HEK293 (cell line): Measurements from ENCODE around the gene NLRX1.
"Not testable (repeated sequence)": the region's sequence is repeated elsewhere in the genome, so short reads cannot be mapped to it uniquely, and the experiment has no call there.

ENCODE experiments used
- CTCF ChIA-PET: fragments of 350-600 bp; formaldehyde crosslinking; extraction: SDS; loops from one replicate; lab custom pipeline; 2021; ENCODE audit warnings: antibody characterized with exemption; lab: Yijun Ruan, JAX
- POLR2A ChIA-PET: fragments of 300-600 bp; formaldehyde crosslinking; extraction: SDS; loops from one replicate; lab custom pipeline; 2020; ENCODE audit warnings: antibody characterized with exemption, inconsistent platforms; lab: Yijun Ruan, JAX
- H3K27ac ChIP-seq: fragments of 200-500 bp; sonication (Bioruptor generic); 2 replicates; pipeline ENCODE4 v1.5.1; 2014; ENCODE audit warnings: low read depth, low read length, control low read depth, inconsistent platforms; ENCODE audit errors: extremely low read depth
- H3K36me3 ChIP-seq, 2 experiments: fragments of 200-500 bp in 1 of 2; sonication (Bioruptor generic) in 1 of 2; 1 replicate in 1 of 2; 2 replicates in 1 of 2; pipeline ENCODE4 v1.5.1; 2014 to 2017; ENCODE audit warnings: inconsistent platforms in 2 of 2, low read length in 2 of 2; ENCODE audit not compliant: control insufficient read depth in 2 of 2, insufficient read depth in 1 of 2
- H3K4me1 ChIP-seq: fragments of 200-500 bp; sonication (Bioruptor generic); 2 replicates; pipeline ENCODE4 v1.5.1; 2014; ENCODE audit warnings: mild to moderate bottlenecking, low read length, inconsistent platforms; ENCODE audit not compliant: control insufficient read depth, insufficient read depth
- H3K4me3 ChIP-seq: 2 replicates; pipeline ENCODE4 v1.5.1; 2011; ENCODE audit warnings: low read depth, mild to moderate bottlenecking, control low read depth, low read length, moderate library complexity
- H3K9me3 ChIP-seq: fragments of 200-500 bp; sonication (Bioruptor generic); 2 replicates; pipeline ENCODE4 v1.5.1; 2014; ENCODE audit warnings: low read depth, low read length, inconsistent platforms; ENCODE audit not compliant: control insufficient read depth, insufficient read depth
- BCL11B ChIP-seq: fragments of 450-650 bp; formaldehyde crosslinking; IDR thresholded peaks from 2 replicates; pipeline ENCODE4 v1.5.1; 2016; ENCODE audit warnings: low read depth, missing biosample characterization, missing genetic modification characterization
- GLIS1 ChIP-seq: fragments of 450-650 bp; formaldehyde crosslinking; IDR thresholded peaks from 2 replicates; pipeline ENCODE4 v1.5.1; 2016; ENCODE audit warnings: missing biosample characterization, missing genetic modification characterization
- MYNN ChIP-seq: fragments of 450-650 bp; formaldehyde crosslinking; IDR thresholded peaks from 2 replicates; pipeline ENCODE4 v1.5.1; 2016; ENCODE audit warnings: missing biosample characterization, missing genetic modification characterization, borderline replicate concordance
- ZFHX2 ChIP-seq: fragments of 450-650 bp; formaldehyde crosslinking; conservative IDR thresholded peaks from 2 replicates; pipeline ENCODE4 v1.5.1; 2016; ENCODE audit warnings: missing biosample characterization, missing genetic modification characterization
- ZFP41 ChIP-seq: fragments of 450-650 bp; formaldehyde crosslinking; IDR thresholded peaks from 2 replicates; pipeline ENCODE4 v1.5.1; 2016; ENCODE audit warnings: missing biosample characterization, missing genetic modification characterization, borderline replicate concordance
- ZNF174 ChIP-seq: fragments of 450-650 bp; formaldehyde crosslinking; IDR thresholded peaks from 2 replicates; pipeline ENCODE4 v1.5.0; 2017; ENCODE audit warnings: missing biosample characterization, mild to moderate bottlenecking, missing genetic modification characterization
- ZNF2 ChIP-seq: fragments of 450-650 bp; formaldehyde crosslinking; IDR thresholded peaks from 2 replicates; pipeline ENCODE4 v1.5.1; 2016; ENCODE audit warnings: missing biosample characterization, missing genetic modification characterization
- ZNF37A ChIP-seq: fragments of 450-650 bp; IDR thresholded peaks from 2 replicates; pipeline ENCODE4 v1.5.1; 2018; ENCODE audit warnings: missing biosample characterization, missing genetic modification characterization
- ZNF48 ChIP-seq: fragments of 450-650 bp; formaldehyde crosslinking; IDR thresholded peaks from 2 replicates; pipeline ENCODE4 v1.5.1; 2016; ENCODE audit warnings: missing biosample characterization, missing genetic modification characterization
- ZNF501 ChIP-seq: fragments of 450-650 bp; formaldehyde crosslinking; IDR thresholded peaks from 2 replicates; pipeline ENCODE4 v1.5.1; 2016; ENCODE audit warnings: missing biosample characterization, missing genetic modification characterization
- ZNF549 ChIP-seq: fragments of 450-650 bp; IDR thresholded peaks from 2 replicates; pipeline ENCODE4 v1.5.1; 2018; ENCODE audit warnings: missing biosample characterization, missing genetic modification characterization, mild to moderate bottlenecking, inconsistent platforms, moderate library complexity
- ZNF610 ChIP-seq: fragments of 450-650 bp; formaldehyde crosslinking; IDR thresholded peaks from 2 replicates; pipeline ENCODE4 v1.5.1; 2016; ENCODE audit warnings: missing biosample characterization, missing genetic modification characterization, borderline replicate concordance
- ZNF654 ChIP-seq: fragments of 450-650 bp; formaldehyde crosslinking; IDR thresholded peaks from 2 replicates; pipeline ENCODE4 v1.5.1; 2016; ENCODE audit warnings: low read depth, missing biosample characterization, missing genetic modification characterization
- ZNF768 ChIP-seq: fragments of 450-650 bp; formaldehyde crosslinking; IDR thresholded peaks from 2 replicates; pipeline ENCODE4 v1.5.1; 2018; ENCODE audit warnings: missing biosample characterization, mild to moderate bottlenecking, missing genetic modification characterization
- ZNF830 ChIP-seq: fragments of 450-650 bp; IDR thresholded peaks from 2 replicates; pipeline ENCODE4 v1.5.0; 2018; ENCODE audit warnings: missing biosample characterization, missing genetic modification characterization, low read depth, mild to moderate bottlenecking, moderate library complexity
- ZSCAN4 ChIP-seq: fragments of 450-650 bp; formaldehyde crosslinking; IDR thresholded peaks from 2 replicates; pipeline ENCODE4 v1.5.1; 2017; ENCODE audit warnings: missing biosample characterization, missing genetic modification characterization

Gene NLRX1

DNA sequence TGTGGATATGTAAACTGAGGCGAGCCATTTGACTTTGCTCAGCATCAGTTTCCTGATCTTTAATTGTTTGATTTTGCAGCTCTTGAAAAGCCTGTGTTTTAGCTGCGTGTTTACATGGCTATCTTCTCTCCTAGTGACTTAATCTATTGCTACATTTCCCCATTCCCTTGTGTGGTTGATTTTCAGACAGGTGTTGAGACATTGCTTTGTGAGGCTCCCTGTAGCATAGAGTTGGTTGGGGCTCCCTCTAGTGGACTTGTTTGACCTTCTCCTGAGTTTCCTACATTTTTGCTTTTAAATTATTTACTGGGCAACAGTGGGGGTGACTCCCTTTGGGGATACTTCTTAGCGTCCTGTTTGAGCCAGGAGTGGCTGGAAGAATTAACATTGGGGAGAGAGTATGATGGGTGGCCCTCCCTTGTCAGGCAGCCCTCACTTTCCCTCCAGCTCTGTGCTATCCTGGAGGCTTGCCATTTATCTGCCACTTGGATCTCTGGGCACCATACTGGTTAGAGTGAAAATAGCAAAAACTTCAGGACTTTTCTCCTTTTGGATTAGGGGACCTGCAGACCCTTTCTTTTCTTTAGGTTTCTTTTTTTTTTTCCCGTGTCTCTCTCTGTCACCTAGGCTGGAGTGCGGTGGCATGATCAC is 28.4 kb downstream of the NLRX1 start (continued):
- TF ChIP-seq ZNF2 (0 out of 2 replicates have a peak, but pooled peaks have one; percentile 31), GLIS1 (tag by site-specific recombination) (no peak)

- ChIA-PET CTCF (interaction anchor here (0.7 to 0.8 kb wide), 2 partner anchors 79 to 125 kb away, joined by 3 to 6 read pairs; no protein-coding TSS in a partner anchor), POLR2A (interaction anchor here (0.7 kb wide), 1 partner anchor 15 kb away, joined by 3 read pairs; no protein-coding TSS in a partner anchor)
- Histone ChIP-seq H3K27ac (no peak overlapping the region), H3K4me1 (no peaks in the 10 kb centered on the region), H3K9me3 (no peaks in the 10 kb centered on the region), H3K4me3 (no peak overlapping the region), H3K36me3 (no peaks in the 10 kb centered on the region)
- no peak for TF ChIP-seq ZNF610 (tag by site-specific recombination)
- 0 out of 2 replicates have a peak, but pooled peaks have one; percentile 9 for TF ChIP-seq ZFHX2
Measured at GRCh38 chr11:119198925-119199324, 30.4 kb downstream of the NLRX1 start.

- CTCF ChIA-PET, result interaction anchor here (1.5 to 1.7 kb wide), 2 partner anchors 99 to 122 kb away, joined by 4 to 6 read pairs; partner anchors contain the start of gene DPAGT1
- H3K4me1 ChIP-seq, H3K4me3 ChIP-seq, POLR2A ChIA-PET, H3K27ac ChIP-seq, H3K36me3 ChIP-seq, H3K9me3 ChIP-seq: not testable (repeated sequence)
Measured at GRCh38 chr11:119201236-119201635, 32.7 kb downstream of the NLRX1 start.

DNA sequence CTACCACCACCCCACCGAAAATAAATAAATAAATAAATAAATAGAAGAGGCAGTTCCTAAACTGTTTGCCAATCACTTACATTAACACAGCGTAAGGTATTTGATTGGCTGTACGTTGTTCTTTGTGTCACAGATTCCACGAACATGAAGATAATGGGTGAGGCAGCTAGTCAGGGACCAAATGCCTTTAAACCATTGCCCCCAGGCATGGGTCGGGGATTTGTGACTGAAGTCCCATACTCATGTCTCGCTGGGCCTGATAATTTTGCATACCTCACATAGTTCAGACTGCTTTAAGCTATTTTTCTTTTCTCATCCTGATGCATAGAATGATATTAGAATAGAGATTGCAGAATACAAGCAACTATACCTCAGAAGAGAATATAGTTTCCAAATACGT is 34.0 kb downstream of the NLRX1 start:
- Histone ChIP-seq H3K27ac (no peak overlapping the region), H3K9me3 (no peaks in the 10 kb centered on the region), H3K4me1 (peaks cover 7% of the 10 kb centered on the region; the same call in 1 of the 2 replicates), H3K36me3 (no peaks in the 10 kb centered on the region)
- TF ChIP-seq ZNF48 (no peak), ZNF654 (tag by site-specific recombination) (no peak), MYNN (tag by site-specific recombination) (no peak), ZNF501 (no peak), ZNF549 (tag by site-specific recombination) (no peak), ZNF174 (tag by site-specific recombination) (no peak), ZNF37A (tag by site-specific recombination) (no peak), ZSCAN4 (tag by site-specific recombination) (no peak), ZNF768 (tag by site-specific recombination) (no peak), BCL11B (tag by site-specific recombination) (no peak), ZNF830 (no peak), ZFP41 (tag by site-specific recombination) (no peak)
- TF ChIP-seq, all 188 proteins: peak for 0
- POLR2A ChIA-PET, result interaction anchor here (0.7 kb wide), 2 partner anchors 121 to 1133 kb away, joined by 6 to 9 read pairs; no protein-coding TSS in a partner anchor
- CTCF ChIA-PET, result interaction anchor here (1.0 kb wide), 2 partner anchors 121 to 137 kb away, joined by 4 to 5 read pairs; no protein-coding TSS in a partner anchor
- H3K4me3 ChIP-seq, result no peak overlapping the region
